LNCaP clone FGC (cell line): ENCODE measurements around the gene CELSR2.
"Not testable (repeated sequence)": the region's sequence is repeated elsewhere in the genome, so short reads cannot be mapped to it uniquely, and the experiment has no call there.

Experiments
- DNase-seq: peaks from one replicate; pipeline ENCODE4 v3.0.0-alpha.2; 2011; ENCODE audit warnings: low read depth
- H3K4me3 ChIP-seq: 2 replicates; pipeline ENCODE4 v1.5.1; 2011; ENCODE audit warnings: mild to moderate bottlenecking, low read depth, low read length, control low read depth
- CTCF ChIP-seq: IDR thresholded peaks from 2 replicates; pipeline ENCODE4 v1.5.1; 2012; ENCODE audit warnings: mild to moderate bottlenecking; ENCODE audit not compliant: control insufficient read depth, insufficient read depth; ENCODE audit errors: extremely low read depth

Gene CELSR2

GRCh38 chr1:109216662-109217061 is 32.7 kb upstream of the CELSR2 start:
- DNase-seq: no peak
- no peak overlapping the region for H3K4me3 ChIP-seq
- no peak for TF ChIP-seq CTCF

GRCh38 chr1:109218516-109218915 is 30.8 kb upstream of the CELSR2 start:
- no peak for DNase-seq
- TF ChIP-seq CTCF: no peak
- no peak overlapping the region for H3K4me3 ChIP-seq

- not testable (repeated sequence) for H3K4me3 ChIP-seq, DNase-seq
Measured at GRCh38 chr1:109221201-109221600, 28.1 kb upstream of the CELSR2 start.

GRCh38 chr1:109225308-109225707 is 24.0 kb upstream of the CELSR2 start:
- no peak for DNase-seq
- TF ChIP-seq CTCF: no peak

GRCh38 chr1:109225711-109226445 is 23.5 kb upstream of the CELSR2 start:
- no peak for TF ChIP-seq CTCF
- no peak overlapping the region for H3K4me3 ChIP-seq
- DNase-seq: no peak

More at GRCh38 chr1:109225308-109225707, 24.0 kb upstream of the CELSR2 start:
- no peak overlapping the region for H3K4me3 ChIP-seq

GRCh38 chr1:109228167-109228566 is 21.2 kb upstream of the CELSR2 start:
- H3K4me3 ChIP-seq: no peak overlapping the region
- no peak for DNase-seq
- no peak for TF ChIP-seq CTCF

- H3K4me3 ChIP-seq: no peak overlapping the region
- DNase-seq: no peak
- TF ChIP-seq CTCF: no peak
Measured at GRCh38 chr1:109229531-109230127, 19.7 kb upstream of the CELSR2 start.
